HepG2 (cell line): Measurements from ENCODE around the gene HLCS. TPM values are rescaled to one million over a fixed set of nuclear protein-coding genes. Genes with fewer than 3 reads are reported as not detected.

Experiments used
- CBX2 ChIP-seq, 2 experiments: fragments of 200-600 bp in 1 of 2; sonication (generic); formaldehyde crosslinking in 1 of 2; IDR thresholded peaks; 2 replicates each; pipeline versions ENCODE4 v1.7.0 to v1.8.1; 2018 to 2022; ENCODE audit warnings: low read depth in 2 of 2, low read length in 1 of 2, mild to moderate bottlenecking in 1 of 2, missing genetic modification reagents in 1 of 2
- KAT8 ChIP-seq: IDR thresholded peaks from 2 replicates; pipeline ENCODE4 v1.6.1; 2016; ENCODE audit warnings: missing genetic modification reagents, missing compliant biosample characterization
- MED1 ChIP-seq: sonication (generic); formaldehyde crosslinking; IDR thresholded peaks from 2 replicates; pipeline ENCODE4 v1.4.0; 2020; ENCODE audit warnings: missing genetic modification reagents
- NCOA2 ChIP-seq: sonication (generic); formaldehyde crosslinking; IDR thresholded peaks from 2 replicates; pipeline ENCODE4 v1.8.0; 2022; ENCODE audit warnings: inconsistent platforms
- RBM22 ChIP-seq: fragments of 200-400 bp; formaldehyde crosslinking; optimal IDR thresholded peaks from 2 replicates; pipeline ENCODE3; 2017; ENCODE audit warnings: mild to moderate bottlenecking, low read length, moderate library complexity
- RELA ChIP-seq: sonication (generic); formaldehyde crosslinking; IDR thresholded peaks from 2 replicates; pipeline ENCODE4 v1.4.0; 2020; ENCODE audit warnings: missing genetic modification reagents
- SIX1 ChIP-seq: sonication (generic); formaldehyde crosslinking; IDR thresholded peaks from 2 replicates; pipeline ENCODE4 v1.4.0; 2020; ENCODE audit warnings: missing genetic modification reagents, borderline replicate concordance
- SOX6 ChIP-seq, 2 experiments: fragments of 450-650 bp in 1 of 2; sonication (generic) in 1 of 2; formaldehyde crosslinking in 1 of 2; IDR thresholded peaks; 2 replicates each; pipeline versions ENCODE4 v1.4.0 to v1.6.1; 2017 to 2020; ENCODE audit warnings: antibody characterized with exemption in 1 of 2, mild to moderate bottlenecking in 1 of 2, missing genetic modification reagents in 1 of 2
- ZKSCAN5 ChIP-seq: sonication (generic); formaldehyde crosslinking; IDR thresholded peaks from 2 replicates; pipeline ENCODE4 v1.5.1; 2020; ENCODE audit warnings: mild to moderate bottlenecking, missing genetic modification reagents
- ZNF30 ChIP-seq: sonication (generic); formaldehyde crosslinking; IDR thresholded peaks from 2 replicates; pipeline ENCODE4 v1.5.0; 2020; ENCODE audit warnings: mild to moderate bottlenecking, missing genetic modification reagents
- ZNF33B ChIP-seq: sonication (generic); formaldehyde crosslinking; IDR thresholded peaks from 2 replicates; pipeline ENCODE4 v1.5.1; 2020; ENCODE audit warnings: mild to moderate bottlenecking, missing genetic modification reagents
- ZNF451 ChIP-seq: sonication (generic); formaldehyde crosslinking; IDR thresholded peaks from 2 replicates; pipeline ENCODE4 v1.5.0; 2020; ENCODE audit warnings: mild to moderate bottlenecking, missing genetic modification reagents
- ZNF546 ChIP-seq: sonication (generic); formaldehyde crosslinking; conservative IDR thresholded peaks from 2 replicates; pipeline ENCODE4 v1.8.1; 2023; ENCODE audit warnings: mild to moderate bottlenecking, missing genetic modification reagents
- ZNF670 ChIP-seq: sonication (generic); formaldehyde crosslinking; IDR thresholded peaks from 2 replicates; pipeline ENCODE4 v1.8.0; 2022; ENCODE audit warnings: mild to moderate bottlenecking, missing genetic modification reagents, borderline replicate concordance
- ZSCAN20 ChIP-seq: sonication (generic); formaldehyde crosslinking; IDR thresholded peaks from 2 replicates; pipeline ENCODE4 v1.4.0; 2020; ENCODE audit warnings: missing genetic modification reagents, mild to moderate bottlenecking, borderline replicate concordance
- ZSCAN25 ChIP-seq: sonication (generic); formaldehyde crosslinking; IDR thresholded peaks from 2 replicates; pipeline ENCODE4 v1.8.0; 2022; ENCODE audit warnings: mild to moderate bottlenecking, missing genetic modification reagents
- ZSCAN31 ChIP-seq: sonication (generic); formaldehyde crosslinking; IDR thresholded peaks from 2 replicates; pipeline ENCODE4 v1.5.0; 2020; ENCODE audit warnings: low read depth, mild to moderate bottlenecking, missing genetic modification reagents
- polyA plus RNA-seq, 8 experiments: library from polyadenylated mRNA; depleted of rRNA in 3 of 8; stranded (reverse) in 7 of 8; unstranded in 1 of 8; fragments of >200 nt; fragmentation: Illumina TruSeq in 4 of 8; extraction: Trizol in 4 of 8; gene quantifications; 2 replicates each; pipeline versions ENCODE4 v1.2.1 to v1.2.3, GENCODE V29; 2011 to 2016; ENCODE audit warnings: low read depth in 4 of 8, missing spikeins in 1 of 8, mixed read lengths in 1 of 8; ENCODE audit not compliant: insufficient read depth in 1 of 8
- total RNA-seq, 5 experiments: library from RNA; depleted of rRNA; stranded (reverse); fragments of >200 nt; fragmentation: Illumina TruSeq; extraction: Trizol; gene quantifications; 2 replicates each; pipeline ENCODE4 v1.2.3, GENCODE V29; 2016; ENCODE audit warnings: low read depth in 1 of 5
- TF ChIP-seq, protein P1 (sequence below): sonication (generic); formaldehyde crosslinking; IDR thresholded peaks from 2 replicates; pipeline ENCODE4 v1.5.1; 2020; ENCODE audit warnings: mild to moderate bottlenecking, missing genetic modification reagents
- TF ChIP-seq, protein P2 (sequence below): sonication (generic); formaldehyde crosslinking; IDR thresholded peaks from 2 replicates; pipeline ENCODE4 v1.4.0; 2020; ENCODE audit warnings: low read depth, mild to moderate bottlenecking, missing genetic modification reagents
- TF ChIP-seq, protein P3 (sequence below): sonication (generic); formaldehyde crosslinking; IDR thresholded peaks from 2 replicates; pipeline ENCODE4 v1.5.1; 2020; ENCODE audit warnings: mild to moderate bottlenecking, missing genetic modification reagents, moderate library complexity

Gene HLCS
- total and polyA plus RNA-seq, 2 of the 13 experiments (the other 11 are each of a cell fraction or from before 2014, with no cell fraction given) = 7.9 to 12.3 TPM

DNA sequence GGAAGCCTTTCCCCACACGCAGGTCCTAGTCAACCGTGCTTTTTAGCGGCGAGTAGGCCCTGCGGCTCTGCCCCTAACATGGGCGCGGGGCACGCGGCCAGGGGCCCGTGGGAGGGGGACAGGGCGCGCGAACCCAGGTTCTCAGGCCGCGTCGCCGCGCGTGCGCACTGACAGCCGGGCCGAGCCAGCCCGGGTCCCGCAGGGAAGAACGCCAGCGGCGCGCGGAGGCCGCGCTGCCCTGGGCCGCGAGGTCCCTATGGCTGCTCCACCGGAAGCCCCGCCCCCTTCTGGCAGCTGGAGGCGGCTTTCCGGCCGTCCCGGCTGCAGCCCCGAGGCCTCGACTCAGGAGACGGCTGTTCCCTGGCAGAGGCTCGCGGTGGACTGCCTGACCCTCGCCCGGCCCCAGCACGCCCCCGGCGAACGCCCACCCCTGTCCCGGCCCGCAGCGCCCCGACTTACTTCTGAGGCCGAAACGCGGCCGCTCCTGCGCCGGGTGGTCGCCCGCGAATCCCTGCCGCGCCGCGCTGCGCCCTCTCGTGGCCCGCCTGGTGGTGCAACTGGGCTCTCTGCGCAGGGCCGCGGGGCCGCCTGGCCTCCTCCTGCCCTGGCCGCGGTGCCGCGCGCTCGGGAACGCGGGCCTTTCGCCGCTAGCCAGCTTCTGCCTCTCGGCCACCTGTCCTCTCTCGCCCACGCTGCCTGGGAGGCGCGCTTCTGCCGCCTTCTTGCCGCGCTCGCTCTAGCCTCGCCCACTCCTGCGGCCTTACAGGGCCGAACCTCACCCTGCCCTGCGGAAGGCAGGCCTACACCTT is 23.4 kb upstream of the HLCS start (continued):
- TF ChIP-seq ZSCAN25 (CRISPR knock-in tag) (peak; percentile 74; the same call in 1 of the 2 replicates), ZSCAN31 (peak; percentile 87), ZNF33B (CRISPR knock-in tag) (peak; percentile 53; the same call in 1 of the 2 replicates), SIX1 (no peak), RELA (CRISPR knock-in tag) (no peak), ZNF546 (CRISPR knock-in tag) (peak; percentile 95), ZNF30 (CRISPR knock-in tag) (peak; percentile 80; the same call in 1 of the 2 replicates), SOX6 (IDR thresholded peaks at IDR 0.05) (no peak), SOX6 (CRISPR knock-in tag; IDR thresholded peaks at IDR 0.05) (no peak), MED1 (CRISPR knock-in tag) (peak; percentile 75; the same call in 1 of the 2 replicates), KAT8 (CRISPR knock-in tag) (peak; percentile 62; the same call in 1 of the 2 replicates), ZNF451 (CRISPR knock-in tag) (peak; percentile 84), NCOA2 (no peak), ZSCAN20 (peak; percentile 91), RBM22 (no peak), ZNF670 (CRISPR knock-in tag) (peak; percentile 62; the same call in 1 of the 2 replicates), CBX2 (IDR thresholded peaks at IDR 0.05; ENCODE audit: low read depth, low read length) (no peak), CBX2 (CRISPR knock-in tag; IDR thresholded peaks at IDR 0.05; ENCODE audit: low read depth) (peak; percentile 77; the same call in 1 of the 2 replicates), ZKSCAN5 (CRISPR knock-in tag) (no peak)
- TF ChIP-seq, protein P1, sequence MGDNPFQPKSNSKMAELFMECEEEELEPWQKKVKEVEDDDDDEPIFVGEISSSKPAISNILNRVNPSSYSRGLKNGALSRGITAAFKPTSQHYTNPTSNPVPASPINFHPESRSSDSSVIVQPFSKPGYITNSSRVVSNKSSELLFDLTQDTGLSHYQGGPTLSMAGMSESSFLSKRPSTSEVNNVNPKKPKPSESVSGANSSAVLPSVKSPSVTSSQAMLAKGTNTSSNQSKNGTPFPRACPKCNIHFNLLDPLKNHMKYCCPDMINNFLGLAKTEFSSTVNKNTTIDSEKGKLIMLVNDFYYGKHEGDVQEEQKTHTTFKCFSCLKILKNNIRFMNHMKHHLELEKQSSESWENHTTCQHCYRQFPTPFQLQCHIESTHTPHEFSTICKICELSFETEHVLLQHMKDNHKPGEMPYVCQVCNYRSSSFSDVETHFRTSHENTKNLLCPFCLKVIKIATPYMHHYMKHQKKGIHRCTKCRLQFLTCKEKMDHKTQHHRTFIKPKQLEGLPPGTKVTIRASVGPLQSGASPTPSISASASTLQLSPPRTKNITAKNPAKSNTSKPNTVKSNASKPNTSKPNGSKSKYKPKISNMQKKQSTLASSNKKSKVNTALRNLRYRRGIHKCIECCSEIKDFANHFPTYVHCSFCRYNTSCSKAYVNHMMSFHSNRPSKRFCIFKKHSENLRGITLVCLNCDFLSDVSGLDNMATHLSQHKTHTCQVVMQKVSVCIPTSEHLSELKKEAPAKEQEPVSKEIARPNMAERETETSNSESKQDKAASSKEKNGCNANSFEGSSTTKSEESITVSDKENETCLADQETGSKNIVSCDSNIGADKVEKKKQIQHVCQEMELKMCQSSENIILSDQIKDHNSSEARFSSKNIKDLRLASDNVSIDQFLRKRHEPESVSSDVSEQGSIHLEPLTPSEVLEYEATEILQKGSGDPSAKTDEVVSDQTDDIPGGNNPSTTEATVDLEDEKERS = no peak
- TF ChIP-seq, protein P2, sequence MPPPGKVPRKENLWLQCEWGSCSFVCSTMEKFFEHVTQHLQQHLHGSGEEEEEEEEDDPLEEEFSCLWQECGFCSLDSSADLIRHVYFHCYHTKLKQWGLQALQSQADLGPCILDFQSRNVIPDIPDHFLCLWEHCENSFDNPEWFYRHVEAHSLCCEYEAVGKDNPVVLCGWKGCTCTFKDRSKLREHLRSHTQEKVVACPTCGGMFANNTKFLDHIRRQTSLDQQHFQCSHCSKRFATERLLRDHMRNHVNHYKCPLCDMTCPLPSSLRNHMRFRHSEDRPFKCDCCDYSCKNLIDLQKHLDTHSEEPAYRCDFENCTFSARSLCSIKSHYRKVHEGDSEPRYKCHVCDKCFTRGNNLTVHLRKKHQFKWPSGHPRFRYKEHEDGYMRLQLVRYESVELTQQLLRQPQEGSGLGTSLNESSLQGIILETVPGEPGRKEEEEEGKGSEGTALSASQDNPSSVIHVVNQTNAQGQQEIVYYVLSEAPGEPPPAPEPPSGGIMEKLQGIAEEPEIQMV = peak; percentile 61; the same call in 1 of the 2 replicates
- TF ChIP-seq, protein P3, sequence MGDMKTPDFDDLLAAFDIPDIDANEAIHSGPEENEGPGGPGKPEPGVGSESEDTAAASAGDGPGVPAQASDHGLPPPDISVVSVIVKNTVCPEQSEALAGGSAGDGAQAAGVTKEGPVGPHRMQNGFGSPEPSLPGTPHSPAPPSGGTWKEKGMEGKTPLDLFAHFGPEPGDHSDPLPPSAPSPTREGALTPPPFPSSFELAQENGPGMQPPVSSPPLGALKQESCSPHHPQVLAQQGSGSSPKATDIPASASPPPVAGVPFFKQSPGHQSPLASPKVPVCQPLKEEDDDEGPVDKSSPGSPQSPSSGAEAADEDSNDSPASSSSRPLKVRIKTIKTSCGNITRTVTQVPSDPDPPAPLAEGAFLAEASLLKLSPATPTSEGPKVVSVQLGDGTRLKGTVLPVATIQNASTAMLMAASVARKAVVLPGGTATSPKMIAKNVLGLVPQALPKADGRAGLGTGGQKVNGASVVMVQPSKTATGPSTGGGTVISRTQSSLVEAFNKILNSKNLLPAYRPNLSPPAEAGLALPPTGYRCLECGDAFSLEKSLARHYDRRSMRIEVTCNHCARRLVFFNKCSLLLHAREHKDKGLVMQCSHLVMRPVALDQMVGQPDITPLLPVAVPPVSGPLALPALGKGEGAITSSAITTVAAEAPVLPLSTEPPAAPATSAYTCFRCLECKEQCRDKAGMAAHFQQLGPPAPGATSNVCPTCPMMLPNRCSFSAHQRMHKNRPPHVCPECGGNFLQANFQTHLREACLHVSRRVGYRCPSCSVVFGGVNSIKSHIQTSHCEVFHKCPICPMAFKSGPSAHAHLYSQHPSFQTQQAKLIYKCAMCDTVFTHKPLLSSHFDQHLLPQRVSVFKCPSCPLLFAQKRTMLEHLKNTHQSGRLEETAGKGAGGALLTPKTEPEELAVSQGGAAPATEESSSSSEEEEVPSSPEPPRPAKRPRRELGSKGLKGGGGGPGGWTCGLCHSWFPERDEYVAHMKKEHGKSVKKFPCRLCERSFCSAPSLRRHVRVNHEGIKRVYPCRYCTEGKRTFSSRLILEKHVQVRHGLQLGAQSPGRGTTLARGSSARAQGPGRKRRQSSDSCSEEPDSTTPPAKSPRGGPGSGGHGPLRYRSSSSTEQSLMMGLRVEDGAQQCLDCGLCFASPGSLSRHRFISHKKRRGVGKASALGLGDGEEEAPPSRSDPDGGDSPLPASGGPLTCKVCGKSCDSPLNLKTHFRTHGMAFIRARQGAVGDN (CRISPR knock-in tag) = peak; percentile 100
